ENCODE data around the gene CDH5. TPM values are rescaled to one million over a fixed set of nuclear protein-coding genes. Genes with fewer than 3 reads are reported as not detected.

The CDH5 gene
- total RNA-seq, 1 donor from 2014 or later: not detected

DNA sequence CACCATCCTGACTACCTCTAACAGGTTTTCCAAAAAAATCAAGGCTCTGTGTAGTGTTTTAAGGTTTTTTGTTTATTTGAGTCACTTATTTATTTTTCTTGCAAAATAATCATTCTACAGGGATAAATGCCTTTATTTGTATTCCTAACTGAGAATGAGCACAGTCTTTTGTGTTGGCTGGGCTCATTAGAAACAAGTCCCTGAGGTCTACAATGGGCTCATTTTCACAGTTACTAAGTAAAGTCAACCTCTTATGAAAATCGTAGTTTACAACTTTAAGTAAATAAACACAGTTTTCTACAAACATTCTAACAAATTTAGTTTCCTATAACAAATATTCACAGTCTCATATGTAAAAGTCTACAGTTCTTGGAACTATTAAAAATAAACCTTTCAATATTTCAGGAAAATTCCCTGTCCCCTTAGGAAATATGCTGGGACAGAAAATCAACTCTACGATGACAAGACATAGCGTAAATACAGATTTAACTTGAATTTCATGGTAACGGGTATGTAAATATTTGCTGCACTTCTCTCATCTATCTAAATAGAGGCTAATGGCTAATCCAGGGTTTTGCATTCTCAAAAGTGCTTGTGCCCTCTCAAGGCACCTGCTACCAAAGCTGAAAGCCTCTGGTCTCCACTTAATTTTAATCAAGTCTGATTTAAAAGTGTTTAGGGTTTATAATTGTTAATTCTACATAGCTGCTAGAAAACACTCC, 31.5 kb upstream of the CDH5 start:
- Histone ChIP-seq H3K27me3 (ENCODE audit: control insufficient read depth, insufficient read depth, low read length) (peaks cover 2% of the 10 kb centered on the region), H3K36me3 (ENCODE audit: control insufficient read depth, insufficient read depth, low read length) (no peaks in the 10 kb centered on the region), H3K4me3 (ENCODE audit: low read depth, low read length) (no peak overlapping the region)
- FAIRE-seq (no peak), DNase-seq (ENCODE audit: low read depth) (no peak)
- TF ChIP-seq, protein P1, sequence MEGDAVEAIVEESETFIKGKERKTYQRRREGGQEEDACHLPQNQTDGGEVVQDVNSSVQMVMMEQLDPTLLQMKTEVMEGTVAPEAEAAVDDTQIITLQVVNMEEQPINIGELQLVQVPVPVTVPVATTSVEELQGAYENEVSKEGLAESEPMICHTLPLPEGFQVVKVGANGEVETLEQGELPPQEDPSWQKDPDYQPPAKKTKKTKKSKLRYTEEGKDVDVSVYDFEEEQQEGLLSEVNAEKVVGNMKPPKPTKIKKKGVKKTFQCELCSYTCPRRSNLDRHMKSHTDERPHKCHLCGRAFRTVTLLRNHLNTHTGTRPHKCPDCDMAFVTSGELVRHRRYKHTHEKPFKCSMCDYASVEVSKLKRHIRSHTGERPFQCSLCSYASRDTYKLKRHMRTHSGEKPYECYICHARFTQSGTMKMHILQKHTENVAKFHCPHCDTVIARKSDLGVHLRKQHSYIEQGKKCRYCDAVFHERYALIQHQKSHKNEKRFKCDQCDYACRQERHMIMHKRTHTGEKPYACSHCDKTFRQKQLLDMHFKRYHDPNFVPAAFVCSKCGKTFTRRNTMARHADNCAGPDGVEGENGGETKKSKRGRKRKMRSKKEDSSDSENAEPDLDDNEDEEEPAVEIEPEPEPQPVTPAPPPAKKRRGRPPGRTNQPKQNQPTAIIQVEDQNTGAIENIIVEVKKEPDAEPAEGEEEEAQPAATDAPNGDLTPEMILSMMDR (IDR thresholded peaks at IDR 0.05; ENCODE audit: insufficient read depth, low read length, severe bottlenecking): no peak

DNA sequence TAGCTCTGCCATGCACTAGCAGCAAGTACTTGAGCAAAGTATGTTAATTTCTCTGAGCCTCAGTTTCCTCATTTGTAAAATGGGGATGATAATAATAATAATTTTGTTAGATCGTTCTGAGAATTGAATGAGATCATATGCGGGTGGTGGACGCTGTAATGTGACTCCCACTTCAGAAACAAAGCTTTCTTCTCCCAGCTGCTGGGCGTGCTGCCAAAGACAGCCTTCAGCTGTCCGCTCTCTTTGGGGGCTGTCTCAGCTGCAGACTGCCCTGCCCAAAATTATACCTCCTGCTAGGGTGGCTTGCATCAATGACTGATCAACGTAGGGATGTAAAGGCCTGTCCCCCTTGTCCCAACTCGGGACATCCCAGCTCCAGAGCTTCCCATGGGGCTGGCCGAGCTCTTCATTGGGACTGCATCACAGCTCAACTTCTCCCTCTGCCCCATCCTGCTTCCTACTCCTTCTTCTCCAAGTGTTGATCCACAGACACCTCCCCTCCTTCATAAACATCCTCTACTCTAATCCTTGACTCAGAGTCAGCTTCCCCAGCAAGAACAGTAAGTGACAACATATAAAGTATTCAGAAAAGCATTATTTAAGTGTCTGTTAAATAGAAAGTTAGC, 30.7 kb upstream of the CDH5 start:
- TF ChIP-seq, protein P1 (IDR thresholded peaks at IDR 0.05; ENCODE audit: insufficient read depth, low read length, severe bottlenecking): no peak
- FAIRE-seq: no peak
- peak; percentile 29 for DNase-seq (ENCODE audit: low read depth)
- H3K27me3 ChIP-seq (ENCODE audit: control insufficient read depth, insufficient read depth, low read length): peaks cover 2% of the 10 kb centered on the region
- no peaks in the 10 kb centered on the region for H3K36me3 ChIP-seq (ENCODE audit: control insufficient read depth, insufficient read depth, low read length)
- no peak overlapping the region for H3K4me3 ChIP-seq (ENCODE audit: low read depth, low read length)

DNA sequence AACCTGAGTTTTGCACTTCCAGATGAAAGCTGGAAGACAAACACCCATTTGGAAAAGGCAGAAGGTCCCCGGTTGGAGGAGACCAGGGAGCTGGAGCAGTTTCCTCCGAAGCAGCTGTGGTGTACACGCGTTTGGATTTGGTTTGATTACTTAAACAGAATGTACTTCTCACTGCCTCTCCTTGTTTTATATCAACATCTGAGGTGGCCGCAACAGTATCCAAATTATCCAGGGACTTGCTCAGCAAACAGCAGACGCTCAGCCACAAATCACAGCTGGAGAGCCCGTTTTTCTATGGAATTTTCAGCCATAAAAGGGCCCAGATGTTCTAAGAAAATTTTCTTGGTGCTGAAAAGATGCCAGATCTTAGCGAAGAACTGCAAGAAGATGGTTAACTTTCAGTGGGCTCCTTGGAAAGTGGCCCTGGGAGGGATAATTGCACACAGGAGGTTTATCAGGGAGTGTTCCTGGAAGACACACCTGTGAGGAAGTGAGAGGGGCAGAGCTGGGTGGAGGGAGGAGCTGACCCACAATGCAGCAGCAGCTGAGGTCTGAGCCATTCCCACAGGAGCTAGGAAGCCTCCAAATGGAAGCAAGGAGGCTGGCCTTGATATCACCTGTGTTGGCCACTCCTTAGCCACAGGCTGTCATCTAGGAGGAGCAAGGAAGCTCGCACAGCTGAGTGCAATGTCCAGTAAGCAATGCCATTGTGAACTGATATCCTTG, 28.9 kb upstream of the CDH5 start:
- Histone ChIP-seq H3K27me3 (ENCODE audit: control insufficient read depth, insufficient read depth, low read length) (peaks cover 2% of the 10 kb centered on the region), H3K4me3 (ENCODE audit: low read depth, low read length) (no peak overlapping the region), H3K36me3 (ENCODE audit: control insufficient read depth, insufficient read depth, low read length) (no peaks in the 10 kb centered on the region)
- DNase-seq (ENCODE audit: low read depth) (no peak), FAIRE-seq (no peak)
- TF ChIP-seq, protein P1 (IDR thresholded peaks at IDR 0.05; ENCODE audit: insufficient read depth, low read length, severe bottlenecking): no peak

DNA sequence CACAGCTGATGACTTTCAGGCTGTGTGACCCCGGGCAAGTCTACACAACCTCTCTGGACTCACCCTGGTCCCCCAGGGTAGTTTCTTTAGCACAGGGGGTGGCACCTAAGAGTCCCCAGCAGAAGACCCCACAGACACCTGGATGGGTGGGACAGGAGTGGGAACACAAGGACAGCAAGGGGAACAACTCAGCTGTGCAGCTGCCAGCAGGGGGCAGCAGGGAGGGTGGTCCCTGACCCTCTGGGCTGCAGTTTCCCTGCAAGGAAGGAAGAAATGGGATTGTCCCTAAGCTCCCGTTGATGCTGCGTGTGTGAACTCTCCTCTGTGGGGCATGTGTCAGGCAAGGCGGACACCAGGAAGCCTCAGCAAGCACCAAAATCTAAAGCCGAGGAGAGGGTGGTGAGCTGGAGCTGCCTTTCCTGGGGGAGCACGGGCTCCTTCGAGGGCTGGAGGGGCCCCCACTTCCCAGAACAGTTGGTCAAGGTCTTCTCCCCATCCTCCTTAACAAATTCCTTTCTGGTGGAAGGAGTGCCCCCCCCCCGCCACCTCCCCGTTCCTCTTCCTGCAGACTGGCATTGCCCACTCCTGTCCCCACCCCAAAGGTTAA, 24.1 kb upstream of the CDH5 start:
- FAIRE-seq: no peak
- H3K36me3 ChIP-seq (ENCODE audit: control insufficient read depth, insufficient read depth, low read length): no peaks in the 10 kb centered on the region
- no peak overlapping the region for H3K4me3 ChIP-seq (ENCODE audit: low read depth, low read length)
- H3K27me3 ChIP-seq (ENCODE audit: control insufficient read depth, insufficient read depth, low read length): no peaks in the 10 kb centered on the region
- TF ChIP-seq, protein P1 (IDR thresholded peaks at IDR 0.05; ENCODE audit: insufficient read depth, low read length, severe bottlenecking): peak; percentile 83
- no peak for DNase-seq (ENCODE audit: low read depth)

DNA sequence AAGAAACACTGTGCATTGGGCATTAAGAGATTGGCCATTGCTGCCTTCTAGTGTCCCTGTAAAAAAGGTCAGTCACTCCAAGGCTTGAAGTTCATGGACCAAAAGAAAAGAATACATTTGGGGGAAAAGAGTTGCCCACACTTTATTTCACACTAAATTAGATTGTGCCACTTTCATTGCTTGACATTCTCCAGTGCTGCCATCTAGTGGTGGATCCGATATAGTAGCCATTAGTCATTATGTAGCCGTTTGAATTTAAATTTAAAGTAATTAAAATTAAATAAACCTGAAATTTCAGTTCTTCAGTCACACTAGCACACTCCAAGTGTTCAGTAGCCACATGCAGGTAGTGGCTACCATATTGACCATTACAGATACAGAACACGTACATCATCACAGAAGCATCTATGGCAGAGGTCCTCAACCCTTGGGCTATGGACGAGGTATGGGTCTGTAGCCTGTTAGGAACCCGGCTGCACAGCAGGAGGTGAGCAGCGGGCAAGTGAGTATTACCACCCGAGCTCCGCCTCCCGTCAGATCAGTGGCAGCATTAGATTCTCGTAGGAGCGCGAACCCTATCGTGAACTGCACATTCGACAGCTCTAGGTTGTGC, 21.9 kb upstream of the CDH5 start:
- peaks cover 2% of the 10 kb centered on the region for H3K27me3 ChIP-seq (ENCODE audit: control insufficient read depth, insufficient read depth, low read length)
- H3K36me3 ChIP-seq (ENCODE audit: control insufficient read depth, insufficient read depth, low read length): no peaks in the 10 kb centered on the region
- DNase-seq (ENCODE audit: low read depth) (peak; percentile 50), FAIRE-seq (no peak)
- no peak overlapping the region for H3K4me3 ChIP-seq (ENCODE audit: low read depth, low read length)
- TF ChIP-seq, protein P1 (IDR thresholded peaks at IDR 0.05; ENCODE audit: insufficient read depth, low read length, severe bottlenecking): peak; percentile 42

Measured in bronchial epithelial cell (primary cell).